DMS 273 treated with DMSO at 0.1 percent for 48 hours (cell line): ENCODE results near the gene ZNF525.
"Not testable (repeated sequence)": the region's sequence is repeated elsewhere in the genome, so short reads cannot be mapped to it uniquely, and the experiment has no call there.

ENCODE experiments used
- DNase-seq: peaks from one replicate; lab custom pipeline; 2025; lab: John Stamatoyannopoulos, UW

ZNF525 gene

DNA sequence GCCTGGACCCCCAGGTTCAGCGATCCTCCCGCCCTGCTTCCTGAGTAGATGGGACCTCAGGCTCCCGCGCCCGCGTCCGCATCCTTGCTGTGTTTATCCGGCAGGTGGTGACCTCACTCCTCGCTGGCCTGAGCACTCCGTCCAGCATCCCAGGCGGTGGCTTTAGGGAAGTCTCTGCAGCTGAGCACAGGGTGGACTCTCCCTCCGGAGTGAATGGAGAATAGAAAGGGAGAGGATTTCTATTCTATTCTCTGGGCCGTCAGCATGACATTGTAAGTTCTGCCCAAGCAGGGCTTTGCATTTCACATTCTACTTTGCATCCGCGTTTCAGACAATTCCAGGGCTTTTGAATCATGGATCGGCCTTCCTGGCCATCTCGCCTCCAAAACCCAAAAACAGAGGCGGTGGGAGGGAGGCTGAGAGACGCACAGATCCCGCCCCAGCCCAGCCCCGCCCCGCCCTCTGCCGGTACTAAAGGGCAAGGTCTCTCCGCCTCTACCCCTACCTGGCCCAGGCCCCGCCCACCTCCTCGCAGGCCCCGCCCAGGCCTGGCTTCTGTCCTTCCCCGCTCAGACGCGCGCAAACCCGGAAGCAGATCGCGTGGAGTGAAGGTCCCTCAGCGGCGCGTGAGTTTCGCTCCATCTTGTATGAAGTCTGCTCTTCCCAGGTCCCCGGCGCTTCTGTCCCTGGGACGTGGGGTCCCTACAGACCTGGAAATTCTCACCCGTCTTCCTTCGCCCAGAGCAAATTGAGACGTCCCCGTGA lies at the start of gene ZNF525:
Gene ZNF525, plus strand, starts transcription at position 572 of the 765 bp plus-strand sequence. CDS start 6,577 bp downstream, outside the sequence.
- peak; percentile 69 for DNase-seq

DNA sequence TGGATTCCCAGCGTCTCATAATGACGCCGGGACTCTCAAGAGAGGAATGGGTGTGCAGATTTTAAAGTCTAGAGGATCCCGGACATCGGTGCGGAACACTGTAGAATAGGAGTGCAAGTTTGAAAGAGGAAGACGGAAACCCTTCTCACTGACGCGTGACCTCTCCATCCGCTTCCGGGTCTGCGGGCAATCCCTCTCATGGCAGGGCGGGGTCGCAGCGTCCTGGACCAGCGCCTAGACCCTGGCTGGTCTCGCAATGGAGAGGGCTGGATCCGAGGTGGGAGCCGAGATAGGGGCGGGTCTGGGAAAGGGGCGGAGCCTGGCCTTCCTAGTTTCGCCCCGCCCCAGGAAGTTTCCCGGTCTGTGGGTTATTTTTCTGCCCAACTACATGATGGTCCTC lies 36.5 kb upstream of the ZNF525 start:
- DNase-seq, result no peak

DNA sequence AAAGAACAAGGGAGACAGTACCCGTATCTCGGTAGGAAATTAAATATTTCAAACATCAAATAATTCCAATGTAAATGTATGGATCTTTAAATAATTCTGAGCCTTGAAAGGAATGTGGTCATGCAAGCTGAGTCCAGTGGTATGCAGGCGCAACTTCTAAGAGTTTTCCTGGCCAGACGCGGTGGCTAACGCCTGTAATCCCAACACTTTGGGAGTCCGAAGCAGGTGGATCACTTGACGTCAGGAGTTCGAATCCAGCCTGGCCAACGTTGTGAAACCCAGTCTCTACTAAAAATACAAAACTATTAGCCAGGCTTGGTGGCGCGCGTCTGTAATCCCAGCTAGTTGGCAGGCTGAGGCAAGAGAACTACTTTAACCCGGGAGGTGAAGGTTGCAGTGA lies 33.0 kb upstream of the ZNF525 start:
- no peak for DNase-seq

DNA sequence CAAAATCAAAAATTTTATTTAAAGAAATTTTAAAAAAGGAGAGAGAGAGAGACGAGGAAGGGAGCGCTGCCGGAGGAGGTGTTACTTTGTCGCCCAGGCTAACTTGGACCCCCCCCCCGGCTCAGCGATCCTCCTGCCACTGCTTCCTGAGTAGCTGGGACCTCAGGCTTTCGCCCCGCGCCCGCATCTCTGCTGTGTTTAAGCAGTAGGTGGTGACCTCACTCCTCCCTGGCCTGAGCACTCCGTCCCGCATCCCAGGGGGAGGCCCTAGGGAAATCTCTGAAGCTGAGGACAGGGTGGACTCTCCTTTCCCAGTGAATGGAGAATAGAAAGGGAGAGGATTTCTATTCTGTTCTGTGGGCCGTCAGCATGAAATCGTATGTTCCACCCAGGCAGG lies 32.4 kb upstream of the ZNF525 start:
- DNase-seq, result no peak

DNA sequence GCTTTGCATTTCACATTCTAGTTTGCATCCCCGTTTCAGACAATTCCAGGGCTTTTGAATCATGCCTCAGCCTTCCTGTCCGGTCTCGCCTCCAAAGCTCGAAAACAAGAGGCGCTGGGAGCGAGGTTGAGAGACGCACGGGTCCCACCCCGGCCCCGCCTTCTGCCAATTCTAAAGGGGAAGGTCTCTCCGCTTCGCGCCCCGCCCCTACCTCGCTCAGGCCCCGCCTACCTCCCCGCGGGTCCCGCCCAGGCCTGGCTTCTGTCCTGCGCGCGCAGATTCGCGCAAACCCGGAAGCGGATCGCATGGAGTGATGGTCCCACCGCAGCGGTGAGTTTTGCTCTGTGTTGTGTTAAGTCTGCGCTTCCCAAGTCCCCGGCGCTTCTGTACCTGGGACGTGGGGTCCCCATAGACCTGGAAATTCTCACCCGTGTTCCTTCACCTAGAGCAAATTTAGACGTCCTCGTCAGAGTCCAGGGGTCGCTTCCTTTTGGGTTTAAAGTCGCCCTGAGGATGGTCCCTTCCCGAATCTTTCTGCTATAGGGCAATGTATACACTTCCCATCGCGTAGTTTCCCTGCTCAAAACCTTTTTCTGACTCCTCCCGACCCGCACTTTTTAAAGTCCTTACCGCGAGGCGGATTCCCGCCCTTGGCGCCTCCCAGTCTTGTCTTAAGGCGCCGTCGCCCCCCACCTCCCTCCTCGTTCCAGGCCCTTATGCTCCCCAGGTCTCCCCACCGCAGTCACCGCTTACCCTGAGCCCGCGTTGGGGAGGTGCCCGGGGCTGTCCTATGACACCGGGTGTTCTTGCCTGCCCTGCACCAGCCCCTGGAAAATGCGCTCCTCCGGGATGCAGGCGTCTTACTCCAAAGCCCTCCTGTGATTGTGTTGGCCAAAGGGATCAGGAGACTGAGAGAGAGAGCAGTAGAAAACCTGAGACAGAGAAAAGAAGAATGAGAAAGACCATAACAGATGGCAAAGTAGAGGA lies 31.7 kb upstream of the ZNF525 start, which contains the start of gene ZNF845:
Gene ZNF845, plus strand, starts transcription at position 287 of the 987 bp plus-strand sequence. CDS start 7,559 bp downstream, outside the sequence.
- peak; percentile 70 for DNase-seq

DNA sequence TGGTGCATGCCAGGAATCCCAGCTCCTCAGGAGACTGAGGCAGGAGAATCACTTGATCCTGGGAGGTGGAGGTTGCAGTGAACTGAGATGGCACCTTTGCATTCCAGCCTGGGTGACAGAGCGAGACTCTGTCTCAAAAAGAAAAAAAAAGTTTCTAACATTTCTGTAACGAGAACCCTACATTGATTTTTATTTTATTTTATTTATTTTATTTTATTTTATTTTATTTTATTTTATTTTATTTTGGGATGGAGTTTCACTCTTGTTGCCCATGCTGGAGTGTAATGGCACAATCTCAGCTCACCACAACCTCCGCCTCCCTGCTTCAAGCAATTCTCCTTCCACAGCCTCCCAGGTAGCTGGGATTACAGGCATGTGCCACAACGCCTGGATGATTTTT lies 21.1 kb upstream of the ZNF525 start:
- not testable (repeated sequence) for DNase-seq

DNA sequence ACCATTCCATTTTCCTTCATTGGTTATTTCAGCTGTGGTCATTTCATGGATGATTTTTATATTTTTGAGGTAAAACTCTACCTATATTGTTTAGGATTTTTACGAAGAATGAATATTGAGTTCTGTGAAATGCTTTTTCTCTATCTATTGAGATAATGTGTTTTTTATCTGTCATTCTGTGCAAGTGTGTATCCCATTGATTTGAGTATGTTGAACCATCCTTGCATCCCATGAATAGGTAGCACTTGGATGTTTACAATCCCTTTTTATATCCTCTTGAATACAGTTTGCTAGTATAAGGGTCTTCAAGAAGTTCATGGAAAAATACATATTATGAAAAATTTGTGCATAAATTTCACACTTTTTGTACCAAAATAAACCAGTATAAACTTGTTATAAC lies 9.8 kb upstream of the ZNF525 start:
- no peak for DNase-seq

DNA sequence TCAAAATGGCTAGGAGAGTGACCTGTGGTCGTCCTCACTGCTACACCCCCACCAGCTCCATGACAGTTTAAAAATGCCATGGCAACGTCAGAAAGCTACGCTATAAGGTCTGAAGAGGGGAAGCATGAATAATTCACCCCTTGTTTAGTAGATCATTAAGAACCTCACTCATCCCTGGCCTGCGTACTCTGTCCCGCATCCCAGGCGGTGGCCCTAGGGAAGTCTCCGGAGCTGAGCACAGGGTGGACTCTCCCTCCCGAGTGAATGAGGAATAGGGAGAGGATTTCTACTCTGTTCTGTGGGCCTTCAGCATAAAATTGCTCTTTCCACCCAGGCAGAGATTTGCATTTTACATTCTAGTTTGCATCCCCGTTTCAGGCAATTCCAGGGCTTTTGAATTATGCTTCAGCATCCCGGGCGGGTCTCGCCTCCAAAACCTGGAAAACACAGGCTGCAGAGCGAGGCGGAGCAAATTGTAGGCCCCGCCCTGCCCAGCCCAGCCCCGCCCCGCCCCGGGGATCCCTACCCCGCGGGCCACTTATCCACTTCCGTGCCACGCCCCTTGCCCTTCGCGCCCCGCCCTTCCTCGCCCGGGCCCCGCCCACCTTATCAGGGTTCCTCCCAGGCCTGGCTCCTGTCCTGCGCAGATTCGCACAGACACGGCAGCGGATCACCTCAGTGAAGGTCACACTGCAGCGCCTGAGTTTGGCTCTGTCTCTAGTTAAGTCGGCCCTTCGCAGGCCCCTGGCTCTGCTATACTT lies 7.5 kb upstream of the ZNF525 start:
- DNase-seq, result no peak

DNA sequence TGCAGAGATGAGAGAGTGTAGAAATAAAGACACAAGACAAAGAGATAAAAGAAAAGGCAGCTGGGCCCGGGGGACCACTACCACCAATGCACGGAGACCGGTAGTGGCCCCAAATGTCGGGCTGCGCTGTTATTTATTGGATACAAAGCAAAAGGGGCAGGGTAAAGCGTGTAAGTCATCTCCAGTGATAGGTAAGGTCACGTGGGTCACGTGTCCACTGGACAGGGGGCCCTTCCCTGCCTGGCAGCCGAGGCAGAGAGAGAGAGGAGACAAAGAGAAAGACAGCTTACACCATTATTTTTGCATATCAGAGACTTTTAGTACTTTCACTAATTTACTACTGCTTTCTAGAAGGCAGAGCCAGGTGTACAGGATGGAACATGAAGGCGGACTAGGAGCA lies 5.4 kb upstream of the ZNF525 start:
- DNase-seq, result not testable (repeated sequence)

DNA sequence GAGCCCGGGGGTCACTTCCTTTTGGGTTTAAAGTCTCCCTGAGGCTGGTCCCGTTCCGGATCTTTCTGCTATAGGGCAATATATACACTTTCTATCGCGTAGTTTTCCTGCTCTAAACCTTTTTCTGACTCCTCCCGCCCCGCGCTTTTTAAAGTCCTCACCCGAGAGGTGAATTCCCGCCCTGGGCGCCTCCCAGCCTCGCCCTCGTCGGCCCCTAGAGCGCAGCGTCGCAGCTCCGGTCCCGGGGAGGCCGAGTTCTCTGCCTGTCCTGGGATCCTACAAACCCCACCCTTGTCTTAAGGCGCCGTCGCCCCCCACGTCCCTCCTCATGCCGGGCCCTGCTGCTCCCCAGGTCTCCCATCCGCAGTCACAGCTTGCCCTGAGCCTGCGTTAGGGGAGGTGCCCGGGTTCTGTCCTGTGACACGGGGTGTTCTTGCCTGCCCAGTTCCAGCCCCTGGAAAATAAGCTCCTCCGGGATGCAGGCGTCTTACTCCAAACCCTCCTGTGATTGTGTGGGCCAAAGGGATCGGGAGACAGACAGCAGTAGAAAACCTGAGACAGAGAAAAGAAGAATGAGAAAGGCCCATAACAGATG lies 491 bp downstream of the ZNF525 start:
- DNase-seq, result peak; percentile 36

DNA sequence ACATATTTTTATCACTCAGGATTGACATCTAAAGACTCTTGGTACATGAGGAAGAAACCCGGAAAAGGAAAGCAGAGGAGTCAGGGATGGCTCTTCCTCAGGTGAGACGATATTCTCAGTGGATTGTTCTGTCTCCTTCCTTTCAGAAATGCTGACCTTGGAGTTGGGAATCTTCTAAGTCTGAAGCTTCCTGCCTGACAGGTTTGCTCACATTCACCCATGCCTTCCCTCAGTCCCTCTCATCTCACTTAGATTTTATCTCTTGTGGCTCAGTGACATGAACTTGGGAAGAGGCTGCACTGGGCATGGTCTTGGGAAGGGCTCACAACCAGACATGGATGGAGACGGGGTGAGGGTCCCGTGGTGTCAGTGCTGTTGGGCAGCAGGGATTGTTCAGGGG lies 6.7 kb downstream of the ZNF525 start:
- DNase-seq, result no peak

DNA sequence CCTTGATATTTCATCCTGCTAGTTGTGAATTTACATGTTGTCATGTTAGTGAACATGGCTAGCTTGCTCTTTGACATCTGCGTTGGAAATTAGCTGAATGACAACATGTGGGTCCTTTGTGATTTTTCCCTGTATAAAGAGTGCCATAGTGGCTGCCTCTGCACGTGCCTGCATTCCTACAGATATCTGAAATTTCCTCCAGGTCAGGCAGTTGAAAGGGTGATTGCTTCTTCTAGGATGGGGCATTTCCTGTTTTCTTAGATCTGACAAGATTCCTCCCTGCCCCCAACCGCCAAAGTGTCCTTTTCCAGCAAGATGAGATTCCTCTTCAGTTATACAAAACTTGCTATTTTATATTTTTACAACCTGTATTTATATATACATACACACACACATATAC lies 8.8 kb downstream of the ZNF525 start:
- DNase-seq, result no peak

DNA sequence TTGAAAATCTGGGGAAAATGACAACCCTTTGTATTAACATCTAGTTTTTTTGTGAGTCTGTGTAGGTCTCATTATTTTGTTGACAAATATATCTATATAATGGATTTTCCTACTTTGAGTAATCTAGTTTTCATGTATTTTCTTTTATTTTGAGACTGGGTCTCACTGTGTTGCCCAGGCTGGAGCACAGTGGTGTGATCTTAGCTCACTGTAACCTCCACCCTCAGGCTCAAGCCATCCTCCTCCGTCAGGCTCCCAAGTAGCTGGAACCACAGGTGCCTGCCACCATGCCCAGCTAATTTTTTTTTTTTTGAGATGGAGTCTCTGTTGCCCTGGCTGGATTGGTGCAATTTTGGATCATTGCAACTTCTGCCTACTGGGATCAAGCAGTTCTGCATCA lies 9.2 kb downstream of the ZNF525 start:
- no peak for DNase-seq

DNA sequence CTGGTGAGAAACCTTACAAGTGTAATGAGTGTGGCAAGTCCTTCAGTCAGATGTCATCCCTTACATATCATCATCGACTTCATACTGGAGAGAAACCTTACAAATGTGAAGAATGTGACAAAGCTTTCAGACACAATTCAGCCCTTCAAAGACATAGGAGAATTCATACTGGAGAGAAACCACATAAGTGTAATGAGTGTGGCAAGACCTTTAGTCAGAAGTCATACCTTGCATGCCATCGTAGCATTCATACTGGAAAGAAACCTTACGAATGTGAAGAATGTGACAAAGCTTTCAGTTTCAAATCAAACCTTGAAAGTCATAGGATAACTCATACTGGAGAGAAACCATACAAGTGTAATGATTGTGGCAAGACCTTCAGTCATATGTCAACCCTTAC lies 15.9 kb downstream of the ZNF525 start:
- no peak for DNase-seq

DNA sequence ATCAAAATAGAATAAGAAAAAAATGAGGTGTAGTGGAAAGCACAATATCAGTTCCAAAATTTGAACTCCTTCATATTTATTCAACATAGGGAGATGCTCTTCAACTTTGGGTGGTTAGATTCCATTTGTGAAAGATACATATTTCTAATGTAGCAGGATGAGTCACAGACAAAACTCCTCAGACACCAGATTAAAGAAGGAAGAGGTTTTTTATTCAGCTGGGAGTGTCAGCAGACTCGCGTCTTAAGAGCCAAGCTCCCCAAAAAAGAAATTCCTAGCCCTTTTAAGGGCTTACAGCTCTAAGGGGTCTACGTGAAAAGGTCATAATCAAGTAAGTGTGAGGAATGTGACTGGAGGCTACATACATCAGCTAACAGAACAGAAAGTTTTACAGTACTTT lies 22.7 kb downstream of the ZNF525 start:
- DNase-seq, result no peak

DNA sequence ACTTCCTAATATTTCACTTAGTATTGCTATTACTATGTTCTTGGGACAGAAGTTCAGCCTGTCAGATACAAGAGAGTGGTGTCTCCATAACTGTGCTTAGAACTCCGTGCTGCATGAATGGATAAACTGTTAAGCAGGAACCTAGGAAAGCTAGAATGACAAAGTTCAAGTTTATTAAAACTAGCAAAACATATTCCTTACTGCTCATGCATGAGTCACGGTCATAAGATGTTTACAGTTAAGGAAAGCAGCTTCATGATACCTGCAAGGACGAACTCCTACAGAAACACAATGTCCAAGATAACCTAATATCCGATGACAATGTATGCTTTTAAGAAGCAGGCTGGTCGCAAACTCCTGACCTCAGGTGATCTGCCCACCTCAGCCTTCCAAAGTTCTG lies 23.4 kb downstream of the ZNF525 start:
- DNase-seq, result no peak

DNA sequence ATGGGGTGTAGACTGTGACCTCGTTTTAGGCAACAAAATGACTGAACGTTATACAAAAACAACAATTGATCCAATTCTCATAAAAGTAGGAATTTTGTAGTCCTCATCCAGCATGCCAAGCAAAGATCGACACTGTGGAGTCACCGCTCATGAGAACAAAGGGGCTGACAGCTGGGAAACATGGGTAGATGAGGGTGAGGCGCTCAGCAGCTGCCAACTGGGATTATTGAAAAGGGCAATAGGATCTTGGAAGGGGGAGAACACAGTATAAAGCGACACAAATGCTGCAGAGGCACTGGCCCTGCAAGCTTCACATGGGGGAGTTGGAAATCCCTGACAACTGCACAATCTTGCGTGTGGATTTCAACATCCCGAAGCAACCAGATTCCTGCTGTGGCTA lies 24.1 kb downstream of the ZNF525 start:
- no peak for DNase-seq

DNA sequence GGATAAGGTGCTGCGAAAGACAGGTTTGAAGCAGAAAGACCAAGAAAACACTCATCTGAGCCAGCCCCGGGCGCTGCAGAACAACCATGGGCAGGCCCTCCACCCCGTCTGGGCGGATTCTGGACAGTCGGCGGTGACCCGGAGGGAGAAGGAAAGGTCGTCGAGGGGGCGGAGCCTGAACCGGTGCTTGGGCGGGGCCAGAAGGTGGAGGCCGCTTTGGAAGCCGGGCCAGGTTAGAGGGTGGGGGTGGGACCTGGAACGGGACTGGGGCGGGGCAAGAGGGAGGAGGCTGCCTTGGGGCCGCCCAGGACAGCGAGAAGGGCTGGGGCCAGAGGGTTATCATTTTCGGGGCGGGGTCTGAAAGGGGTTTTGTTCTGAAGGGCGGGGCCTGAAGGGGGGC lies 24.5 kb downstream of the ZNF525 start:
- DNase-seq, result no peak

DNA sequence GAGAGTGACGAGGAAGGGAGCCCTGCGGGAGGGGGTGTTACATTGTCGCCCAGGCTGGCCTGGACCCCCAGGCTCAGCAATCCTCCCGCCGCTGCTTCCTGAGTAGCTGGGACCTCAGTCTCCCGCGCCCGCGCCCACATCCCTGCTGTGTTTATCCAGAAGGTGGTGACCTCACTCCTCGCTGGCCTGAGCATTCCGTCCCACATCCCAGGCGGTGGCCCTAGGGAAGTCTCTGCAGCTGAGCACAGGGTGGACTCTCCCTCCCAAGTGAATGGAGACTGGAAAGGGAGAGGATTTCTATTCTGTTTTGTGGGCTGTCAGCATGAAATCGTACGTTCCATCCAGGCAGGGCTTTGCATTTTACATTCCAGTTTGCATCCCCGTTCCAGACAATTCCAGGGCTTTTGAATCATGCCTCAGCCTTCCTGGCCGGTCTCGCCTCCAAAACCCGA lies 29.0 kb downstream of the ZNF525 start:
- no peak for DNase-seq

DNA sequence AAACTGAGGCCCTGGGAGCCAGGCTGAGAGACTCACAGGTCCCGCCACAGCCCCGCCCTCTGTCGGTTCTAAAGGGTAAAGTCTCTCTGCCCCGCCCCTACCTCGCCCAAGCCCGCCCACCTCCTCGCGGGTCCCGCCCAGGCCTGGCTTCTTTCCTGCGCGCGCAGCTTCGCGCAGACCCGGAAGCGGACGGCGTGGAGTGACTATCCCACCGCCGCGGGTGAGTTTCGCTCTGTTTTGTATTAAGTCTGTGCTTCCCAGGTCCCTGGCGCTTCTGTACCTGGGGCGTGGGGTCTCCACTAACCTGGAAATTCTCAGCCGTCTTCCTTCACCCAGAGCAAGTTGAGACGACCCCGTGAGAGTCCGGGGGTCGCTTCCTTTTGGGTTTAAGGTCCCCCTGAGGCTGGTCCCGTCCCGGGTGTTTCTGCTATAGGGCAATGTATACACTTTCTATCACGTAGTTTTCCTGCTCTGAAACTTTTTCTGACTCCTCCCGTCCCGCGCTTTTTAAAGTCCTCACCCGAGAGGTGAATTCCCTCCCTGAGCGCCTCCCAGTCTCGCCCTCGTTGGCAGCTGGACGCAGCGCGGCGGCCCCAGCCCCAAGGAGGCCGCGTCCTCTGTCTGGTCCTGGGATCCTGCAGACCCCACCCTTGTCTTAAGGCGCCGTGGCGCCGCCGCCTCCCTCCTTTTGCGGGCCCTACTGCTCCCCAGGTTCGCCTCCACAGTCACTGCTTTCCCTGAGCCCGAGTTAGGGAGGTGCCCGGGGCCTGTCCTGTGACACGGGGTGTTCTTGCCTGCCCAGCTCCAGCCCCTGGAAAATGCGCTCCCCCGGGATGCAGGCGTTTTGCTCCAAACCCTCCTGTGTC lies 29.7 kb downstream of the ZNF525 start, which contains the start of gene ZNF765:
Gene ZNF765, plus strand, starts transcription at position 176 of the 866 bp plus-strand sequence. CDS start 2,867 bp downstream, outside the sequence.
- peak; percentile 66 for DNase-seq
